Stimulated activated CD4-positive, alpha-beta T cell treated with anti-CD3 and anti-CD28 coated beads, Interleukin-15, amount 100 ng/mL, for 48 hours (primary cell): Measurements from ENCODE around the gene ARFGEF3.
"Not testable (repeated sequence)": the region's sequence is repeated elsewhere in the genome, so short reads cannot be mapped to it uniquely, and the experiment has no call there.

Experiments
- DNase-seq, 2 donors: peaks; one replicate each; pipeline ENCODE4 v3.0.0-alpha.2; 2020; ENCODE audit warnings: low read depth in 2 of 2

The ARFGEF3 gene

DNA sequence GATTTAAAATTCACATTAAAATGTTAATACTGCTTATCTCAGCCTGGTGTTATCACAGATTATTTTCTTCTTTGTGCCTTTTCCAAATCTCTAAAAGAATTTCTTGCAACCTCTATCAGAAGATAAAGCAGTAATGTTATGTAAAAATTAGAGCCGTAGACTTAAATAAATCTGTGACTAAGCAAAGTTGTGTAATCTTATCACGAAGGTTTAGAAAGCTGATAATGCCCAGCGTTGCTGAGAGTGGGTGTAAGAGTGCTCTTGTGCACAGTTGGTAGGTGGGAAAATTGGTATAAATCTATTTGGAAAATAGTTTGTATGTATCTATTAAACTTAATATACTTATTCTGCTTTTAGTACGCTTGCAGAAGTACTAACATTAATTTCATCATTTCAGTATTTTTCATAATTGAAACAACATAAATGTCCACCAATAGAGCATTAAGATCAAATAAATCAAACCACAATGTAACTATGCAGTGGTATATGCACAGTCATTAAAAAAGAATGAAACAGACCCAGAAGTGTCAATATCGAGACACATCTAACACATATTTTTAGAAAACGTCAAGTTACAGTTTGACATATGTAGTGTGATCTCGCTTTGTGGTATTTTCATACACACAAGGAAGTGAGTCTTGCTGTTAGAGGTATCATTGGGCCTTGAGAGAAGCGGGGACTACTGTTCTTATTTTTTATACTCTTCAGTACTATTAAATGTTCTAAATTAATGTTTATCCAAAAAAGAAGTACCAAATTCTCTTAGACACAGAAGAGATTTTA, 111.0 kb downstream of the ARFGEF3 start:
- no peak for DNase-seq

DNA sequence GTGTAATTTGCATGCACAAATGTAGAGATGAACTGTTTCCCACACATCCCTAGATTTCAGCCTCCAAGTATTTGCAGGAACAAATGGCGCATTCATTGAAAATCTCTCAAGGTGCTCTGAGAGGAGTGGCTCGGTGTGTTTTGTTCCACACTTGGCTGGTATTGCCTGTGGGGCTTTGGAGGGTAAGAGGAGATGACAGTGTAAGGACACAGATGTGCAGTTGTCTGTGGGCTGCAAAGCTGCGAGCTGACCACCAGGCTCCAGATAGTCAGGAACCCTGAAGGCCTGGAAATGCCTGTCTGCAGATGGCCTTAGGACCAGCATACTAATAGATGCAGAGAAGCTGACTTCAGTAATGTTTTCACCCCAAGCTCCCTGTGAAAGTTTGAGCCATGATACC, 114.2 kb downstream of the ARFGEF3 start:
- no peak for DNase-seq

DNA sequence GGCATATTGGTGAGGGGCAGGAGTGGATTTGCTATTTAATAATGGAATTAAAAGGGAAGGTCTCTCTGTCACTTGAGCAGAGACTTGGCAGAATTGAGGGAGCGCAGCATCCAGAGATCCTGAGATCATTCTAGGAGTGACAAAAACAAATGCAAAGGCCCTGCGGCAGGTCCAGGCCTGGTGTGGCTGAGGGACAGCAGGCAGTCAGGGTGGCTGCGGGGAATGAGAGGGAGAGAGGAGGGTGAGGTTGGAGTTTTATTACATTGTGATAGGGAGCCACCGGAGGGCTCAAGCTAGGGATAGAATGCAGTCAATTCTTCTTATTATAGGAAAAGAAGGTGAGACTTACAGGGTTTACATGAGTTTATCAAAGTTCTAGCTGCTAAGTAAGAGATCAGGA, 116.1 kb downstream of the ARFGEF3 start:
- DNase-seq = no peak

- no peak for DNase-seq
These were observed 116.6 kb downstream of the ARFGEF3 start for GRCh38 chr6:138278326-138278725.

- DNase-seq = no peak
These were observed 124.1 kb downstream of the ARFGEF3 start for GRCh38 chr6:138285800-138286199.

DNA sequence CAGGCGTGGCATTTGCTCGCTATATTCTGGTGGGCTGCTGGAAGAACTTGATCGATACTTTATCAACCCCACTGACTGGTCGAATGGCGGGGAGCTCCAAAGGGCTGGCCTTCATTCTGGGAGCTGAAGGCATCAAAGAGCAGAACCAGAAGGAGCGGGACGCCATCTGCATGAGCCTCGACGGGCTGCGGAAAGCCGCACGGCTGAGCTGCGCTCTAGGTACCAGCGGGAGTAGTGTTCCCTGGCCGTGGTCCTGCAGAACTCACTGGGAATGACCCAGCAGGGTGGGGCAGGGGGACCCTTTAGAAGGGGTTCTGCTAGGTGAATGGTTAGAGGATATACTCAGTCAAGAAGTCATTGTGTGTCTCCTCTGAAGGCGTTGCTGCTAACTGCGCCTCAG, 125.0 kb downstream of the ARFGEF3 start:
- DNase-seq = no peak

GRCh38 chr6:138287144-138287955, 125.6 kb downstream of the ARFGEF3 start:
- peak; percentile 7 to 32 for DNase-seq

DNA sequence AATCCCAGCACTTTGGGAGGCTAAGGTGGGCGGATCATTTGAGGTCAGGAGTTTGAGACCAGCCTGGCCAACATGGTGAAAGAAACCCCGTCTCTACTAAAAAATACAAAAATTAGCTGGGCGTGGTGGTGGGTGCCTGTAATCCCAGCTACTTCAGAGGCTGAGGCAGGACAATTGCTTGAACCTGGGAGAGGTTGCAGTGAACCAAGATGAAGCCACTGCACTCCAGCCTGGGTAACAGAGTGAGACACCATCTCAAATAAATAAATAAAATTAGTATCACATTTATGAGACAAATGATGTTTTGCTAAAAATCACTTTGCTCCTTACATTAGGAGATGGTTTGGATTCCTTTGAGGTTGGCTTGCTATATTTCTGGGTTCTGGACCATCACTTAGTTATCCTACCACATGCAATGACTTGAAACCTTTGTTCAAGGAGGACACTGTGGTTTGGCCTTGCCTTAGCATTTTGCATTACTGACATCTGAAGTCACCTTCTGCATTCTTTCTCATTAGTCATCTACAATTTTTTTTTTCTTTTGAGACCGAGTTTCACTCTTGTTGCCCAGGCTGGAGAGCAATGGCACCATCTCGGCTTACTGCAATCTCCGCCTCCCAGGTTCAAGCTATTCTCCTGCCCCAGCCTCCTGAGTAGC, 126.8 kb downstream of the ARFGEF3 start:
- not testable (repeated sequence) for DNase-seq

GRCh38 chr6:138289739-138290138, 128.0 kb downstream of the ARFGEF3 start:
- DNase-seq = no peak

DNA sequence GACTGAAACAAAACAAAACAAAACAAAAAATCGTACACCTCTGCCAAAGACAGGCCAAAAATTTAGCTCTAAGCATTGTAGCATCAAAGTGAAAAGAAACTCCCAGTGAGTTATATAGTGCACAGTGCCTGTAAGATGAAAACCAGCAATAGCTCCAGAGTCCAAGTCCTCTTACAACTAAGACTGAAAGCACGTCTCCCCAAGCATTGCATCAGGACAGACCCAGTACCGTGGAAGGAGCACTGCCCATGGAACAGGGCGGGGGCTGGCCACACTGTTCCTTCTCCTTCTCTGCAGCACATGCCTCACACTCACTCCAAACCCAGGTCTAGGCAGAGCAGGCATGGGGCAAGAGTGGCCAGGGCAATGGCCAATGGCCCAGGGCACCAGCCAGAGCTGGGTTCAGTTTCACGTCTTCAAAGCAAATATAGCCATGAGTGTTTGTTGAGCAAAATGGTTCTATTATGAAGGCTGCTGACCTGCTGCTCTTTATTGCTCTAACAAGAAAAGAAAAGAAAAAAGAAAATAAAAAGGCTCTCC, 128.8 kb downstream of the ARFGEF3 start:
- no peak for DNase-seq

DNA sequence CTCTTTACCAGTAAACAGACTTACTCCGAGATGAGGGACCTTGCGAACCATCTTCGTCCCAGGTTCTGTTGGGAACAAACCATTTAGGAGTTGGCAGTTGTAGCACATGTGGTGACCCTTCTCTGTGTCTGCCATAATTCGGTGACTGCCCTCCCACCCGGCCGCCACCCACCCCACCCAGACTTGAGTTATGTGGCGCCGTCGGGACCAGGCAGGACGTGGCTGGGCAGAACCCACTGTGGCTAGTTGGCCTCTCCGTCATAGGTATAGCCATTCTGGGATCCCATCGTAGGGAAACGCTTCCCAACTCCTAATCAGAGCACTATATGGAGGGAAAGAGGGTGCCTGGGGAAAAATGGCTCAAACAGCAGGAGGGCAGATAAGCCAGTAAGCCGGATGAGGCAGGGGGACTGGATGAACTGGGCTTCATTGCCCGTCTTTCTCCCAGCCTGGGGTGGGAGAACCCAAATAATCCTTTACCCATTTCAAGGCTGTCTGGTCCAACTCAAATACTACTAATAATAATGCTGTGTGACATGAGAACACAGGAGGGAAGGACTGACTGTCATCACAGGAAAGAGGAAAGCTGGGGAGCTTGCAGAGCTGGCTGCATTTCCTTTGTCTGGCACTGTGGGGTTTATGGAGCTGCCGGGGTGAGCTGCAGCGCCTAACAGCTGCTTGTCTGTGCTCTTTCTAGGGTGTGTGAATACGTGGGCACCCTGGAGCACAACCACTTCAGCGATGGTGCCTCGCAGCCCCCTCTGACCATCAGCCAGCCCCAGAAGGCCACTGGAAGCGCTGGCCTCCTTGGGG, 129.5 kb downstream of the ARFGEF3 start:
- no peak for DNase-seq

DNA sequence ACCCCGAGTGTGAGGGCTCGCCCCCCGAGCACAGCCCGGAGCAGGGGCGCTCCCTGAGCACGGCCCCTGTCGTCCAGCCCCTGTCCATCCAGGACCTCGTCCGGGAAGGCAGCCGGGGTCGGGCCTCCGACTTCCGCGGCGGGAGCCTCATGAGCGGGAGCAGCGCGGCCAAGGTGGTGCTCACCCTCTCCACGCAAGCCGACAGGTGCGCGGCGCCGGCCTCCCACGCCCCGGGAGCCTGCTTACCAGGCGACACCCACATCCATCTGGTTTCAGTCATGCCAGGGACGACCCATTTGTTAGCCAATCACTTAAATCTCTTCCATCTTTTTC, 130.1 kb downstream of the ARFGEF3 start:
- no peak for DNase-seq

DNA sequence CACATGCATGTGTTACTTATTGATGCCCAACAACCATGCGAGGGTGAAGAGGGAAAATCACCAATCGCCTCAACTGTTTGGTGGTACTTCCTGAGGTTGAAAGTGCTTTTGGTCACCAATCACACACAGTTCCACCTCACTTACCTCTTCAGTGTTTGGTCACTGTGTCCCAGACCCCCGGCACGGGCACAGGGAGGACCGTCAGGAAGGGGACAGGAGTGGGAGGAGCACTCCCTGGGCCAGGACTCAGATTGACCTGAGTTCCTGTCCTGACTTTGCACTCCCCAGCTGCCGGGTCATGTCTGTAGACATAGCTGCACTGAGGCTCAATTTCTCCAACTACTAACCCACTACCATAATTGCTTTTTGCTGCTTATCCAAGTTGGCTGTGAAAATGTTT, 130.7 kb downstream of the ARFGEF3 start:
- no peak for DNase-seq

- no peak for DNase-seq
These were observed 132.0 kb downstream of the ARFGEF3 start for GRCh38 chr6:138293428-138294395.

DNA sequence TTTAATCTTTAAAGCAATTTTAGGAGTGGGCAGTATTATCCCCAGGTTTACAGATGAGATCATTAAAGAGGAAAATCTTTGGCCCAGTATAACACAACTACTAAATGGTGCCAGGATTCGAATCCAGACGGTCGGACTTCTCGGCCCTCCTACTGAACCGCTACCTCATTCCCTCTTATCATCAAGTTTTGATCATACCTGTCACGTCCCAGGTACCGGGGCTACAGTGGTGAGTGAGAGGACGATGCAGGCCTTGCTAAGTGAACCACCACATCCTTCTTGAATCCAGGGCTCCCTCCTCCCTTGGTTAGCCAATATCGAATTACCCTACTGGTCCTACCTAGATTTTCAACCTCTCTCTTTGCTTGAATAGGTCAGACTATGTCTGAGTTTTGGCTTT, 134.6 kb downstream of the ARFGEF3 start:
- no peak for DNase-seq

DNA sequence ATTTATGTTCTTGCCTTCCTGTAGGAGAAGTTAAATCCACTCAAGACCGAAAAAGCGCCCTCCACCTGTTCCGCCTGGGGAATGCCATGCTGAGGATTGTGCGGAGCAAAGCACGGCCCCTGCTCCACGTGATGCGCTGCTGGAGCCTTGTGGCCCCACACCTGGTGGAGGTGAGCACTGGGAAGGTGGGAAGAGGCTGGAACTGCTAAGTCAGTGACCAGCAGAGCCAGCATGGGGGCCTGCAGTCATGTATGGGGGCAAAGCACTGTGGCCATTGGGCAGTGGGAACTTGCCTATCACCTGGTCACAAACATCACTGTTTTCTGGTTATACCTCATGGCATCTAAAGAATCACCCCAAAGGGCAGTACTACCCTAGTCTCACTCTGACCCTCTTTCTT, 135.0 kb downstream of the ARFGEF3 start:
- DNase-seq = no peak

DNA sequence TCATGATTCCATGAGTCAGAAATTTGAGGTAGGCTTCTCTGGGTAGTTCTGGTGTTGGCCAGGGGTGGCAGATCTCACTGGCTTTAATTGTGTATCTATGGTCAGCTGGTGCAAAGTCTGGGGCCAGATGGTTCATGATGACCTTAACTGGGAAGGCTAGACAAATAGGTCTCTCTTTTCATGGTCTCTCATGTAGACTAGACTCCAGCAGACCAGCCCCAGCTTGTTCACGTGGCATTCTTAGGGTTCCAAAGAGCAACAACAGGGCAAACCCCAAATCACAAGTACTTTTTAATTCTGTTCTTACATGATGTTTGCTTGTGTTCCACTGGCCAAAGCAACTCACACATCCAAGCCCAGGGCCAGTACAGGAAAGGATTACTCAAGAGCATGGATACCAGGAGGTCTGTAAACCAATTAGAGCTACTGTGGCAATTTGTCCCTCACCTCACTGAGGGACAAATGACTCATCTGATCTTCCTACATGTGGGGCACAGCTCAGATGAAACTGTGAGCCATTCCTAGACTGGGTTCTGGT, 136.1 kb downstream of the ARFGEF3 start:
- DNase-seq = no peak

DNA sequence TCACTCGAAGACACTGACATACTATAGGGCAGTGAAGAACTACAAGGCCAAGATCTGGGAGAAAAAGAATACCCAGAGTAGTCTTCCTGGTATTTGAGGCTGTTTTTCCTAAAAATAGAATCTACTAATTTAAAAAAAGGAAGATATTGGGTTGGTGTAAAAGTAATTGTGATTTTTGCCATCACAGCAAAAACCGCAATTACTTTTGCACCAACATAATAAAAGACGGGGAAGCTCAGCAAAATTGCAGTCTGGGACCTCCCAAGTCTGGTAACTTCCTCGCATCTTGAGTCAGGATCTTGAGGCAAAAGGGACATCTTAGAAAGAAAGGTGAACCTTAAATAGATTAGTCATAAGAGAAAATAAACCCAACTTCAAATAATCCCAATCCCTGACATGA, 138.7 kb downstream of the ARFGEF3 start:
- DNase-seq = no peak

- DNase-seq = no peak
These were observed 140.8 kb downstream of the ARFGEF3 start for GRCh38 chr6:138302554-138302953.

GRCh38 chr6:138307352-138307751, 145.6 kb downstream of the ARFGEF3 start:
- no peak for DNase-seq
